GM12874 (cell line): ENCODE measurements around the gene LRP1B.

Source experiments
- TF ChIP-seq, protein P1 (sequence below): IDR thresholded peaks from 2 replicates; pipeline ENCODE4 v1.5.1; 2011; ENCODE audit warnings: low read depth, mild to moderate bottlenecking, control low read depth, low read length, moderate library complexity; ENCODE audit not compliant: insufficient read depth

Gene LRP1B

DNA sequence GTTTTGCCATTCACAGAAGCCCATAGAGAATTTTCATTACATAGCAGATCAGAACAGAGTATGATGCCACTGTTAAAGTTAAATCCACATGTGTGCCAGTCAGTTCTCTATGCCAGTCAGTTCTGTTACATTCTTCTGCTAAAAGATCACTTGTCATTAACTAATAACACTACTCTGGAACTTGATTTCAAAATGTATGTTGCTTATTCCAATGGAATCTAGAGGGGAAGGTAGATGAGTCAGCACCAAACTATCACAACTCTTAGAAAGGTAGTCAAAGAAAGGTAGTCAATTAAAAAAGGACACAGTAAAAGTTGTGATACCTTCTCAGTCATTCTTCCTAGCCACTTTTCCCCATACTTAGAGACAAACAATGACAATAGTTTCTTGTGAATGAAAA is 1214.4 kb downstream of the LRP1B start:
- TF ChIP-seq, protein P1, sequence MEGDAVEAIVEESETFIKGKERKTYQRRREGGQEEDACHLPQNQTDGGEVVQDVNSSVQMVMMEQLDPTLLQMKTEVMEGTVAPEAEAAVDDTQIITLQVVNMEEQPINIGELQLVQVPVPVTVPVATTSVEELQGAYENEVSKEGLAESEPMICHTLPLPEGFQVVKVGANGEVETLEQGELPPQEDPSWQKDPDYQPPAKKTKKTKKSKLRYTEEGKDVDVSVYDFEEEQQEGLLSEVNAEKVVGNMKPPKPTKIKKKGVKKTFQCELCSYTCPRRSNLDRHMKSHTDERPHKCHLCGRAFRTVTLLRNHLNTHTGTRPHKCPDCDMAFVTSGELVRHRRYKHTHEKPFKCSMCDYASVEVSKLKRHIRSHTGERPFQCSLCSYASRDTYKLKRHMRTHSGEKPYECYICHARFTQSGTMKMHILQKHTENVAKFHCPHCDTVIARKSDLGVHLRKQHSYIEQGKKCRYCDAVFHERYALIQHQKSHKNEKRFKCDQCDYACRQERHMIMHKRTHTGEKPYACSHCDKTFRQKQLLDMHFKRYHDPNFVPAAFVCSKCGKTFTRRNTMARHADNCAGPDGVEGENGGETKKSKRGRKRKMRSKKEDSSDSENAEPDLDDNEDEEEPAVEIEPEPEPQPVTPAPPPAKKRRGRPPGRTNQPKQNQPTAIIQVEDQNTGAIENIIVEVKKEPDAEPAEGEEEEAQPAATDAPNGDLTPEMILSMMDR, result no peak

DNA sequence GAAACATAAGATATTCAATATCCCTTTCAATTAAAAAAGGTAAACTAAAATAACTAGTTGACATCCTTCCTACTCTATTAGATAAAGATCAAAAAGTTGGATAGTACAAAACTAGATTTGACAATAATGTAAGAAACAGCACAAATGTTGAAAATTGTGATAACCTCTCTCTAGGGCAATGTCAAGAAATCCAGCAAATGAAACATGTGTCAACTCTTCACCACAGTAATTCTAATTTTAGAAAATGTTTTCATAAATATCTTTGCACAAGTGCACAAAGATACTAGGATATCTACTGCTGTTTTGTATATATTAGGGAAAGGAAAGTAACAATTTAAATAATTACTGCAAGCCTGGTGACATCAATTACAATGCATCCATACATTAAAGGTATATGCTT is 1220.1 kb downstream of the LRP1B start:
- TF ChIP-seq, protein P1, result no peak

DNA sequence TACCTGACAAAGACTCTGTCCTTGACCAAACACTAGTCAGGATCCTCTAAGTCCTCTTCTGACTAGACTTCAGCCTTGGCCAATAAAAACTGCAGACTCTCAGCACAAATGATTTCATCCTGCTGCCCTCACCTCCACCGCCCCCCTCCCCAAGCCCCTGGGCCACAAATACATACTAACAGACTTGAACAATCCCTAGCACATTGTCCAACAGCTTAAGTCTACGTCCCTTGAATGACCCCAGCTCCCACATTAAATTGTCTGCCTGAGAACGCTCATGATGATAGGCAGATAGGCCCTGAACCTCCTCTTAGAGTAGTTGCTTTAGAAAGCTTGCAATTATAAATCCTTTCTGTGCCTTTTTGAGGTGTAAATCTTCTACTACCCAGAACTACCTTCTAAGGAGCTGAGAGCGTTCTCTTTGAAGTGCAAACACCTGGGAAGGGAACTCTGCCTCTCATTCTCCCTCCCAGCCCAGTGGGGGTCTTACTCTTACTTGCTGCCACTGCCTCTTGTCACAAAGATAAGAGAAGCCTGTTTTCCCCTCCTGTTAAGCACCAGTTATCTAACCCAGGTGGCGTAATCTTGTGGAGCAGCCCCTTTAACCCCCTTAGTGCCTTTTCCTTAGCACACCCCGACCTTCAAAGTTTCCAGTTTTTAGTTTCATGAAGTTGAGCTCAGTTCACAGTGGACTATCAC is 1225.6 kb downstream of the LRP1B start:
- TF ChIP-seq, protein P1, result no peak

DNA sequence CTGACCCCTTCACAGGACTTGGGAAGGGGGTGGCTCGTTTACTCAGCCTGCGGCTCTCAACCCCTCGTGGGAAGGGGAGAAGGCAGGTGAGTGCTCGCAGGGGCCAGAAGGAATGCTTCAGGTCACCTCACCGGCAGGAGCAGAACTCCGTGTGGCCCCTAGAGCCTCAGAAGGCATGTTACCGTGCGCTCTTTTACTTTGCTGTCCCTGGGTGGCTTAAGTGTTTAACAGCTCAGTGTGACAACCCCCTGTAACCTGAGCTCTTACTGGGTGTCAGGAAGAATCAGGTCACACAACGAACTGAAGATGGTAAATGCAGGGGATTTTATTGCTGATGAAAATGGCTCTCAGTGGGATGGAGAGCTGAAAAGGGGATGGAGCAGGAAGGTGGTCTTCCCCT is 1235.4 kb downstream of the LRP1B start:
- TF ChIP-seq, protein P1, result no peak

DNA sequence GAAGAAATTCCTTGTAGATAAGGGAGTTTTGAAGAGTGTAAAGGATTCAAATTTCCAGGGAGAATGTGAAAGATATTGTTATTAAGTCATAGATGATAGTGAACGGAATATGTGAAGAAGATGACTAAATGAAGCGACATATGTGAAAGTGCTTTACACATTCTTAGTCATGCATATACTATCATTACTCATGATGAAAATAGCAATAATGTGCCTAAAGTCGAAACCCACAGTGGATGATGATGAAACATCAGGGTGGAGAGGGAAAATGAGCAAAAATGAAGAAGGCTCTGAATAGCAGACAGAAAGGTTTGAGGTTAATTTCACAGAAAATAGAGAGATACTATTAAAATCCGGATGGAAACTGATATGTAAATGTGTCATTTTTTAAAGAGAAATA is 1237.1 kb downstream of the LRP1B start:
- TF ChIP-seq, protein P1, result no peak

DNA sequence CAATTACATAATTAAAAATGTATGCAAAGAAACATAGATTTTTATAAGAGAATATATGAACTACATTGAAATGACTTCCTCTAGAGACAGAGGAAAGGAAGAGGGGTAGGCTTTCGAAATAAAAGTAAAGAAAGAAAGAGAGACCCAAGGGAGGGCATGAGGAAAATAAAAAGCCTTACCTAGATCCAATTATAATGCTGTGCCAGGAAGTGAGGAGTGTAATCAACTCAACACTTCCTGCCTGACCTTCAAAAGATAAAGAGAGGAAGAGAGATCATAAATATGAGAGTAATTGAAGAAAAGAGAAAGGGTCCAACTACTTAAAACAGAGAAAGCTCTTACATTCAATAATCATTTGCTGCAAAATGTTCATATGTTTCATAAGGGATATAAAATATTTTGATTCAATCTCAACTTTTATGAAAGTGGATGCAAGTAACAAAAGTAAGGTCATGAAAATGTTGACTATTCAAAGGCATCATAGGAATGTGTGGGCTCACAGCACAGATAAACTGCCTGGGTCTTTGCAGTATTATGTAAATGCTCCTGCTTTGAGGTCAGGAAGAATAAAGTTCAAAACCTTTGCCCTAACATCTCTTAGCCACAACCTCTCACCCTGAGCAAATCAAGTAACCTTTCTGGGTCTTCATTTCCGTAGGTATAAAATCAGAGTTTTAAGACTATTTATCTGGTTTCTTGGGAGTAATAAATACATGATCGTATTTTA is 1237.7 kb downstream of the LRP1B start:
- TF ChIP-seq, protein P1, result no peak

DNA sequence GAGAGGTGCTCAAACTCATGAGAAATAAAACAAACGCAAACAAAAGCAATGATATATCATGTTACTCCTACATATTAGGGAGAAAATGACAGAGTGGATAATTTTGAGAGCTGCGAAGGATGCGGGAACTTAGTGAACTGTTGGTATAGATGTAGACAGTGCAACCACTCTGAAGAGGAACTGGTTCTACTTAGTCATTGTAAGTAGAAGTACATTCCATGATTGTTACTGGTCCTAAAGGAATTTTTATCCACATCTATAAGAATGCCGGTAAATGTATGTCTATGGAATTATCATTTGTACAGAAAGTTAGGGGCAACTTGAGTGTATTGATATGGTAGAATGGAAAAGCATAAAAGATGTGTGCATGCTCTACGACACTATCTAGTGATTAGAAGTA is 1238.4 kb downstream of the LRP1B start:
- TF ChIP-seq, protein P1, result no peak
